Neural cell (in vitro differentiated cells): ENCODE results near the gene ATP6V1E1. TPM values are rescaled to one million over a fixed set of nuclear protein-coding genes. Genes with fewer than 3 reads are reported as not detected.

ENCODE experiments used
- H2AFZ ChIP-seq: fragments of 200-600, 300-800 bp; sonication (generic), shearing (Covaris generic); 2 replicates; pipeline ENCODE4 v1.6.0; 2014; ENCODE audit warnings: low read depth, mild to moderate bottlenecking, antibody characterized with exemption, low read length, moderate library complexity
- H3F3A ChIP-seq: fragments of 200-600 bp; shearing (Covaris generic); 2 replicates; pipeline ENCODE4 v1.6.1; 2016; ENCODE audit warnings: mild to moderate bottlenecking, moderate library complexity, mixed read lengths, antibody characterized with exemption, low read length; ENCODE audit not compliant: insufficient read depth, poor library complexity, severe bottlenecking
- H3K27ac ChIP-seq: fragments of 200-600, 300-800 bp; sonication (generic), shearing (Covaris generic); 2 replicates; pipeline ENCODE4 v1.5.1; 2014; ENCODE audit warnings: mild to moderate bottlenecking, low read length, moderate library complexity
- H3K27me3 ChIP-seq: fragments of 300-800, 200-600 bp; sonication (generic), shearing (Covaris generic); 2 replicates; pipeline ENCODE4 v1.6.0; 2014; ENCODE audit warnings: mild to moderate bottlenecking, low read depth, low read length, moderate library complexity; ENCODE audit not compliant: insufficient read depth
- H3K36me3 ChIP-seq: fragments of 300-800, 200-600 bp; sonication (generic), shearing (Covaris generic); 2 replicates; pipeline ENCODE4 v1.5.1; 2014; ENCODE audit warnings: mild to moderate bottlenecking, antibody characterized with exemption, low read length, moderate library complexity; ENCODE audit not compliant: insufficient read depth
- H3K4me2 ChIP-seq: fragments of 300-800, 200-600 bp; sonication (generic), shearing (Covaris generic); 2 replicates; pipeline ENCODE4 v1.6.0; 2014; ENCODE audit warnings: mild to moderate bottlenecking, low read length
- H3K4me3 ChIP-seq: fragments of 300-800, 200-600 bp; sonication (generic), shearing (Covaris generic); 2 replicates; pipeline ENCODE4 v1.5.1; 2014; ENCODE audit warnings: mild to moderate bottlenecking, low read length, moderate library complexity
- H3K79me2 ChIP-seq: fragments of 200-600 bp; shearing (Covaris generic); replicated peaks from 2 replicates; pipeline ENCODE4 v1.6.0; 2014; ENCODE audit warnings: mild to moderate bottlenecking, low read length, moderate library complexity; ENCODE audit not compliant: insufficient read depth
- H3K9ac ChIP-seq: fragments of 300-800, 200-600 bp; sonication (generic), shearing (Covaris generic); 2 replicates; pipeline ENCODE4 v1.6.1; 2016; ENCODE audit warnings: mild to moderate bottlenecking, low read length, mixed read lengths
- H3K9me2 ChIP-seq: fragments of 200-600 bp; shearing (Covaris generic); 2 replicates; pipeline ENCODE4 v1.6.1; 2016; ENCODE audit warnings: mild to moderate bottlenecking, low read length, mixed read lengths; ENCODE audit not compliant: insufficient read depth
- H3K9me3 ChIP-seq: fragments of 200-600, 300-800 bp; sonication (generic), shearing (Covaris generic); 2 replicates; pipeline ENCODE4 v1.6.1; 2016; ENCODE audit warnings: mild to moderate bottlenecking, mixed run types, low read length, moderate library complexity, mixed read lengths
- H4K20me1 ChIP-seq: fragments of 200-600 bp; shearing (Covaris generic); 2 replicates; pipeline ENCODE4 v1.6.1; 2016; ENCODE audit warnings: mild to moderate bottlenecking, mixed run types; ENCODE audit not compliant: insufficient read depth
- EP300 ChIP-seq: fragments of 450-650 bp; conservative IDR thresholded peaks from 2 replicates; pipeline ENCODE4 v1.6.1; 2014; ENCODE audit warnings: antibody characterized with exemption, mild to moderate bottlenecking, moderate library complexity; ENCODE audit not compliant: poor library complexity, severe bottlenecking
- EZH2 ChIP-seq: fragments of 200-600, 300-800 bp; shearing (Covaris generic), sonication (generic); IDR thresholded peaks from 2 replicates; pipeline ENCODE4 v1.6.1; 2014; ENCODE audit warnings: antibody characterized with exemption, low read length, borderline replicate concordance, mild to moderate bottlenecking; ENCODE audit not compliant: insufficient read depth, poor library complexity, severe bottlenecking
- MXI1 ChIP-seq: fragments of 450-650 bp; conservative IDR thresholded peaks from 2 replicates; pipeline ENCODE4 v1.6.1; 2014; ENCODE audit warnings: antibody characterized with exemption, mild to moderate bottlenecking; ENCODE audit not compliant: poor library complexity, severe bottlenecking
- POLR2AphosphoS5 ChIP-seq: IDR thresholded peaks from 2 replicates; pipeline ENCODE4 v1.6.1; 2012
- RAD21 ChIP-seq: fragments of 450-650 bp; conservative IDR thresholded peaks from 2 replicates; pipeline ENCODE4 v1.6.1; 2014; ENCODE audit warnings: antibody characterized with exemption, mild to moderate bottlenecking, moderate library complexity
- SMC3 ChIP-seq: fragments of 450-650 bp; conservative IDR thresholded peaks from 2 replicates; pipeline ENCODE4 v1.6.1; 2014; ENCODE audit warnings: antibody characterized with exemption, mild to moderate bottlenecking, moderate library complexity; ENCODE audit not compliant: poor library complexity
- TAF1 ChIP-seq: IDR thresholded peaks from 2 replicates; pipeline ENCODE4 v1.6.1; 2012; ENCODE audit warnings: low read depth
- polyA plus RNA-seq: library from polyadenylated mRNA; depleted of rRNA; stranded (reverse); fragments of >200 nt; gene quantifications from 2 replicates; pipeline ENCODE4 v1.2.3, GENCODE V29; 2014
- TF ChIP-seq, protein P1 (sequence below): IDR thresholded peaks from 2 replicates; pipeline ENCODE4 v1.6.1; 2012; ENCODE audit warnings: borderline replicate concordance
- TF ChIP-seq, protein P2 (sequence below): fragments of 450-650 bp; IDR thresholded peaks from 2 replicates; pipeline ENCODE4 v1.5.1; 2014; ENCODE audit warnings: antibody characterized with exemption, mild to moderate bottlenecking, moderate library complexity; ENCODE audit not compliant: poor library complexity, severe bottlenecking

Gene ATP6V1E1
- polyA plus RNA-seq, 1 donor from 2014 or later, result 224 TPM

DNA sequence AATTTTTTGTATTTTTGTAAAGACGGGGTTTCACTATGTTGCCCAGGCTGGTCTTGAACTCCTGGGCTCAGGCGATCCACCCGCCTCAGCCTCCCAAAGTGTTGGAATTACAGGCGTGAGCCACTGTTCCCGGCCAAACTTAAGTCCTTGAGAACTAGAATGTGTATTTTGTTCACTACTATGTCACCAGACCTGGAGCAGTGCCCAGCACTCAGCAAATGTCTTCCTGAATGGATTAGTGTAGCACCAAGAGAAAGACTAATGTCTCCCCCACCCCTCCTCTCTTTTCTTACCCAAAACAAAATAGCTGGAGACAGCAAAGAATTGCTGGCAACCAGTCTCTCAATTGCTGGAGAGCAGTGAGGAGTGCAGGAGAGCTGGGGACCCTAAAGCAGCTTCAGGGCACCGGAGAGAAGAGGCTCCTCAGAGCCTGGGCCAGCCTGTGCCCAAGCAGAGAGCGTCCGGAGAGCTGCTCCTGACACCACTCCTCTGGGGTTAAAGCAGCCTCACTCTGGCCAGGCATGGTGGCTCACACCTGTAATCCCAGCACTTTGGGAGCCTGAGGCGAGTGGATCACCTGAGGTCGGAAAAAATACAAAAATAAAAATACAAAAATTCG, 50.3 kb downstream of the ATP6V1E1 start:
- no peaks in the 10 kb centered on the region for H3K9me3 ChIP-seq
- no peak overlapping the region for H3K4me3 ChIP-seq
- H3K27ac ChIP-seq, result no peak overlapping the region
- H3F3A ChIP-seq, result no peaks in the 10 kb centered on the region
- H4K20me1 ChIP-seq, result no peaks in the 10 kb centered on the region
- no peaks in the 10 kb centered on the region for H3K27me3 ChIP-seq
- no peaks in the 10 kb centered on the region for H3K79me2 ChIP-seq
- H3K36me3 ChIP-seq, result no peaks in the 10 kb centered on the region
- H3K4me2 ChIP-seq, result no peak overlapping the region
- no peaks in the 10 kb centered on the region for H3K9me2 ChIP-seq
- H3K9ac ChIP-seq, result no peak overlapping the region
- no peak overlapping the region for H2AFZ ChIP-seq
- TF ChIP-seq TAF1, result no peak
- TF ChIP-seq SMC3, result no peak
- TF ChIP-seq, protein P1, sequence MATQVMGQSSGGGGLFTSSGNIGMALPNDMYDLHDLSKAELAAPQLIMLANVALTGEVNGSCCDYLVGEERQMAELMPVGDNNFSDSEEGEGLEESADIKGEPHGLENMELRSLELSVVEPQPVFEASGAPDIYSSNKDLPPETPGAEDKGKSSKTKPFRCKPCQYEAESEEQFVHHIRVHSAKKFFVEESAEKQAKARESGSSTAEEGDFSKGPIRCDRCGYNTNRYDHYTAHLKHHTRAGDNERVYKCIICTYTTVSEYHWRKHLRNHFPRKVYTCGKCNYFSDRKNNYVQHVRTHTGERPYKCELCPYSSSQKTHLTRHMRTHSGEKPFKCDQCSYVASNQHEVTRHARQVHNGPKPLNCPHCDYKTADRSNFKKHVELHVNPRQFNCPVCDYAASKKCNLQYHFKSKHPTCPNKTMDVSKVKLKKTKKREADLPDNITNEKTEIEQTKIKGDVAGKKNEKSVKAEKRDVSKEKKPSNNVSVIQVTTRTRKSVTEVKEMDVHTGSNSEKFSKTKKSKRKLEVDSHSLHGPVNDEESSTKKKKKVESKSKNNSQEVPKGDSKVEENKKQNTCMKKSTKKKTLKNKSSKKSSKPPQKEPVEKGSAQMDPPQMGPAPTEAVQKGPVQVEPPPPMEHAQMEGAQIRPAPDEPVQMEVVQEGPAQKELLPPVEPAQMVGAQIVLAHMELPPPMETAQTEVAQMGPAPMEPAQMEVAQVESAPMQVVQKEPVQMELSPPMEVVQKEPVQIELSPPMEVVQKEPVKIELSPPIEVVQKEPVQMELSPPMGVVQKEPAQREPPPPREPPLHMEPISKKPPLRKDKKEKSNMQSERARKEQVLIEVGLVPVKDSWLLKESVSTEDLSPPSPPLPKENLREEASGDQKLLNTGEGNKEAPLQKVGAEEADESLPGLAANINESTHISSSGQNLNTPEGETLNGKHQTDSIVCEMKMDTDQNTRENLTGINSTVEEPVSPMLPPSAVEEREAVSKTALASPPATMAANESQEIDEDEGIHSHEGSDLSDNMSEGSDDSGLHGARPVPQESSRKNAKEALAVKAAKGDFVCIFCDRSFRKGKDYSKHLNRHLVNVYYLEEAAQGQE, result no peak
- TF ChIP-seq EP300, result no peak
- no peak for TF ChIP-seq RAD21
- no peak for TF ChIP-seq MXI1
- TF ChIP-seq, protein P2, sequence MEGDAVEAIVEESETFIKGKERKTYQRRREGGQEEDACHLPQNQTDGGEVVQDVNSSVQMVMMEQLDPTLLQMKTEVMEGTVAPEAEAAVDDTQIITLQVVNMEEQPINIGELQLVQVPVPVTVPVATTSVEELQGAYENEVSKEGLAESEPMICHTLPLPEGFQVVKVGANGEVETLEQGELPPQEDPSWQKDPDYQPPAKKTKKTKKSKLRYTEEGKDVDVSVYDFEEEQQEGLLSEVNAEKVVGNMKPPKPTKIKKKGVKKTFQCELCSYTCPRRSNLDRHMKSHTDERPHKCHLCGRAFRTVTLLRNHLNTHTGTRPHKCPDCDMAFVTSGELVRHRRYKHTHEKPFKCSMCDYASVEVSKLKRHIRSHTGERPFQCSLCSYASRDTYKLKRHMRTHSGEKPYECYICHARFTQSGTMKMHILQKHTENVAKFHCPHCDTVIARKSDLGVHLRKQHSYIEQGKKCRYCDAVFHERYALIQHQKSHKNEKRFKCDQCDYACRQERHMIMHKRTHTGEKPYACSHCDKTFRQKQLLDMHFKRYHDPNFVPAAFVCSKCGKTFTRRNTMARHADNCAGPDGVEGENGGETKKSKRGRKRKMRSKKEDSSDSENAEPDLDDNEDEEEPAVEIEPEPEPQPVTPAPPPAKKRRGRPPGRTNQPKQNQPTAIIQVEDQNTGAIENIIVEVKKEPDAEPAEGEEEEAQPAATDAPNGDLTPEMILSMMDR, result no peak
- no peak for TF ChIP-seq POLR2AphosphoS5
- no peak for TF ChIP-seq EZH2

DNA sequence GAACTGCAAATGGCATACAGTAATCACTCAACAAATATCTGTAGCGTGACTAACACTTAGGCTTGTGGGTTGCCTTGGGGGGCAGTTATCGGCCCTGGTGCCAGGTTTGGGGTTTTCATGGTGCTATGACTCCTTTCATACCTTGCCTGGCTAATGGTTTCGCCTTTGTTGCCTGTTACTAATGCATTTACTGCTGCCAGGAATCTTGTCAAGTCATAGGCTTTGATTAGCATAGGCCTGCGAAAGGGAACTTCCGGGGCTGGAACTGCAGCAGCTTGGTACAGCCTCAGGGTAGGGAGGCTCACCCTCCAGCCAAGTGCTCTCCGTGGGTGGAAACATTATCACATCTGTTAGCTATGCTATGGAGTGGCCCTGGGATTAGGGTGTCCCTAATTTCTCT, 52.1 kb downstream of the ATP6V1E1 start:
- no peak overlapping the region for H2AFZ ChIP-seq
- H3K79me2 ChIP-seq, result no peaks in the 10 kb centered on the region
- no peaks in the 10 kb centered on the region for H3K27me3 ChIP-seq
- no peaks in the 10 kb centered on the region for H3K36me3 ChIP-seq
- H3K4me2 ChIP-seq, result no peak overlapping the region
- no peak overlapping the region for H3K27ac ChIP-seq
- no peak overlapping the region for H3K9ac ChIP-seq
- no peak overlapping the region for H3K4me3 ChIP-seq
- H3F3A ChIP-seq, result no peaks in the 10 kb centered on the region
- H3K9me2 ChIP-seq, result no peaks in the 10 kb centered on the region
- H4K20me1 ChIP-seq, result no peaks in the 10 kb centered on the region
- TF ChIP-seq RAD21, result no peak
- no peak for TF ChIP-seq MXI1
- TF ChIP-seq, protein P2, result no peak
- no peak for TF ChIP-seq SMC3
- no peak for TF ChIP-seq EP300
- no peak for TF ChIP-seq POLR2AphosphoS5
- no peak for TF ChIP-seq EZH2
- TF ChIP-seq, protein P1, result no peak
- no peak for TF ChIP-seq TAF1
- no peaks in the 10 kb centered on the region for H3K9me3 ChIP-seq
